Activated T-cell treated with anti-CD3 and anti-CD28 coated beads for 48 hours (primary cell): ENCODE results near the gene PC.

ENCODE experiments used
- DNase-seq: peaks from one replicate; pipeline ENCODE4 v3.0.0-alpha.2; 2020; ENCODE audit warnings: low read depth

Gene PC

GRCh38 chr11:66867425-66868040, 90.7 kb downstream of the PC start:
- no peak for DNase-seq

- no peak for DNase-seq
These were observed 91.6 kb downstream of the PC start for GRCh38 chr11:66866511-66866986.

- DNase-seq = no peak
These were observed 92.2 kb downstream of the PC start for GRCh38 chr11:66866007-66866406.

GRCh38 chr11:66864924-66865697, 93.1 kb downstream of the PC start:
- no peak for DNase-seq

GRCh38 chr11:66864172-66864901, 93.8 kb downstream of the PC start:
- DNase-seq = no peak

- no peak for DNase-seq
These were observed 94.6 kb downstream of the PC start for GRCh38 chr11:66863428-66864125.

- no peak for DNase-seq
These were observed 95.6 kb downstream of the PC start for GRCh38 chr11:66862559-66863037.

- no peak for DNase-seq
These were observed 96.2 kb downstream of the PC start for GRCh38 chr11:66861774-66862558.

- DNase-seq = no peak
These were observed 97.0 kb downstream of the PC start for GRCh38 chr11:66861038-66861773.

GRCh38 chr11:66860449-66860831, 97.7 kb downstream of the PC start:
- no peak for DNase-seq

GRCh38 chr11:66859686-66860448, 98.3 kb downstream of the PC start:
- no peak for DNase-seq

GRCh38 chr11:66858939-66859685, 99.1 kb downstream of the PC start:
- no peak for DNase-seq

GRCh38 chr11:66858186-66858938, 99.8 kb downstream of the PC start:
- DNase-seq = no peak

GRCh38 chr11:66857927-66858185, 100.3 kb downstream of the PC start:
- no peak for DNase-seq

- DNase-seq = no peak
These were observed 100.8 kb downstream of the PC start for GRCh38 chr11:66857234-66857926.

- peak; percentile 47 for DNase-seq
These were observed 101.5 kb downstream of the PC start, which contains the start of gene LRFN4 for GRCh38 chr11:66856496-66857233. LRFN4 (plus strand) TSS chr11:66857064; CDS start chr11:66857745, 681 bp downstream.
